ENCODE results near the gene QPRT.
"Not testable (repeated sequence)": the region's sequence is repeated elsewhere in the genome, so short reads cannot be mapped to it uniquely, and the experiment has no call there.

QPRT gene

GRCh38 chr16:29689490-29690351 is 10.7 kb downstream of the QPRT start:
- in situ Hi-C loops (cut with MboI; ENCODE audit: low sequenced_read_pairs) = loop anchor here (10.0 kb wide), 1 partner anchor 335 kb away; the partner anchor contains the start of gene C16orf92
- H3K4me1 ChIP-seq; DNase-seq (ENCODE audit: low spot score in 2 of 2); H3K27me3 ChIP-seq (ENCODE audit: low read depth); H3K36me3 ChIP-seq (replicated peaks); H3K9me3 ChIP-seq; H3K4me3 ChIP-seq: not testable (repeated sequence)

GRCh38 chr16:29692606-29693005 is 13.6 kb downstream of the QPRT start:
- DNase-seq (ENCODE audit: low spot score in 2 of 2); H3K9me3 ChIP-seq; H3K36me3 ChIP-seq (replicated peaks); H3K4me1 ChIP-seq; H3K27me3 ChIP-seq (ENCODE audit: low read depth); H3K4me3 ChIP-seq: not testable (repeated sequence)
- in situ Hi-C loops (cut with MboI; ENCODE audit: low sequenced_read_pairs) = loop anchor here (10.0 kb wide), 1 partner anchor 332 kb away; the partner anchor contains the start of gene C16orf92

GRCh38 chr16:29694384-29695195 is 15.6 kb downstream of the QPRT start:
- no peak overlapping the region for H3K4me3 ChIP-seq
- H3K27me3 ChIP-seq (ENCODE audit: low read depth) = no peaks in the 10 kb centered on the region
- in situ Hi-C loops (cut with MboI; ENCODE audit: low sequenced_read_pairs) = loop anchor here (10.0 kb wide), 1 partner anchor 330 kb away; the partner anchor contains the start of gene C16orf92
- no peaks in the 10 kb centered on the region for H3K36me3 ChIP-seq (replicated peaks)
- no peaks in the 10 kb centered on the region; the same call in 1 of the 2 replicates for H3K9me3 ChIP-seq
- DNase-seq (ENCODE audit: low spot score in 2 of 2) = no peak
- no peaks in the 10 kb centered on the region for H3K4me1 ChIP-seq

GRCh38 chr16:29695675-29696074 is 16.7 kb downstream of the QPRT start:
- H3K36me3 ChIP-seq (replicated peaks); H3K4me1 ChIP-seq; H3K9me3 ChIP-seq; H3K27me3 ChIP-seq (ENCODE audit: low read depth); DNase-seq (ENCODE audit: low spot score in 2 of 2); H3K4me3 ChIP-seq: not testable (repeated sequence)
- in situ Hi-C loops (cut with MboI; ENCODE audit: low sequenced_read_pairs) = loop anchor here (10.0 kb wide), 1 partner anchor 329 kb away; the partner anchor contains the start of gene C16orf92

- in situ Hi-C loops (cut with MboI; ENCODE audit: low sequenced_read_pairs) = loop anchor here (10.0 kb wide), 1 partner anchor 328 kb away; the partner anchor contains the start of gene C16orf92
- no peaks in the 10 kb centered on the region for H3K27me3 ChIP-seq (ENCODE audit: low read depth)
Measured at GRCh38 chr16:29696881-29697331, 17.9 kb downstream of the QPRT start.

GRCh38 chr16:29697391-29697790 is 18.4 kb downstream of the QPRT start:
- no peaks in the 10 kb centered on the region for H3K36me3 ChIP-seq (replicated peaks)
- DNase-seq (ENCODE audit: low spot score in 2 of 2) = no peak
- H3K9me3 ChIP-seq = no peaks in the 10 kb centered on the region; the same call in 1 of the 2 replicates
- H3K27me3 ChIP-seq (ENCODE audit: low read depth) = no peaks in the 10 kb centered on the region
- H3K4me1 ChIP-seq = peaks cover 3% of the 10 kb centered on the region; the same call in 1 of the 2 replicates
- H3K4me3 ChIP-seq = no peak overlapping the region
- in situ Hi-C loops (cut with MboI; ENCODE audit: low sequenced_read_pairs) = loop anchor here (10.0 kb wide), 1 partner anchor 327 kb away; the partner anchor contains the start of gene C16orf92

More at GRCh38 chr16:29696881-29697331, 17.9 kb downstream of the QPRT start:
- no peaks in the 10 kb centered on the region for H3K4me1 ChIP-seq
- no peaks in the 10 kb centered on the region; the same call in 1 of the 2 replicates for H3K9me3 ChIP-seq
- DNase-seq (ENCODE audit: low spot score in 2 of 2) = no peak
- H3K4me3 ChIP-seq = no peak overlapping the region
- no peaks in the 10 kb centered on the region for H3K36me3 ChIP-seq (replicated peaks)

- in situ Hi-C loops (cut with MboI; ENCODE audit: low sequenced_read_pairs) = loop anchor here (10.0 kb wide), 1 partner anchor 327 kb away; the partner anchor contains the start of gene C16orf92
- Histone ChIP-seq H3K36me3 (replicated peaks) (no peaks in the 10 kb centered on the region), H3K4me1 (peaks cover 3% of the 10 kb centered on the region; the same call in 1 of the 2 replicates), H3K4me3 (no peak overlapping the region), H3K9me3 (no peaks in the 10 kb centered on the region; the same call in 1 of the 2 replicates), H3K27me3 (ENCODE audit: low read depth) (no peaks in the 10 kb centered on the region)
- DNase-seq (ENCODE audit: low spot score in 2 of 2) = no peak
Measured at GRCh38 chr16:29698042-29698441, 19.1 kb downstream of the QPRT start.

- Histone ChIP-seq H3K4me3 (no peak overlapping the region), H3K27me3 (ENCODE audit: low read depth) (no peaks in the 10 kb centered on the region), H3K4me1 (peaks cover 3% of the 10 kb centered on the region; the same call in 1 of the 2 replicates), H3K9me3 (no peaks in the 10 kb centered on the region; the same call in 1 of the 2 replicates), H3K36me3 (replicated peaks) (no peaks in the 10 kb centered on the region)
- in situ Hi-C loops (cut with MboI; ENCODE audit: low sequenced_read_pairs) = loop anchor here (10.0 kb wide), 1 partner anchor 326 kb away; the partner anchor contains the start of gene C16orf92
- DNase-seq (ENCODE audit: low spot score in 2 of 2) = no peak
Measured at GRCh38 chr16:29698484-29699323, 19.7 kb downstream of the QPRT start.

- DNase-seq (ENCODE audit: low spot score in 2 of 2) = no peak
- no peaks in the 10 kb centered on the region; the same call in 1 of the 2 replicates for H3K9me3 ChIP-seq
- in situ Hi-C loops (cut with MboI; ENCODE audit: low sequenced_read_pairs) = loop anchor here (10.0 kb wide), 1 partner anchor 325 kb away; the partner anchor contains the start of gene C16orf92
- no peak overlapping the region for H3K4me3 ChIP-seq
- H3K27me3 ChIP-seq (ENCODE audit: low read depth) = no peaks in the 10 kb centered on the region
- no peaks in the 10 kb centered on the region for H3K36me3 ChIP-seq (replicated peaks)
- H3K4me1 ChIP-seq = peaks cover 3% of the 10 kb centered on the region; the same call in 1 of the 2 replicates
Measured at GRCh38 chr16:29699324-29700219, 20.6 kb downstream of the QPRT start.

GRCh38 chr16:29700253-29700987 is 21.4 kb downstream of the QPRT start:
- no peaks in the 10 kb centered on the region; the same call in 1 of the 2 replicates for H3K9me3 ChIP-seq
- H3K4me3 ChIP-seq = no peak overlapping the region
- no peaks in the 10 kb centered on the region for H3K27me3 ChIP-seq (ENCODE audit: low read depth)
- H3K4me1 ChIP-seq = peaks cover 3% of the 10 kb centered on the region; the same call in 1 of the 2 replicates
- in situ Hi-C loops (cut with MboI; ENCODE audit: low sequenced_read_pairs) = no loop called here
- no peaks in the 10 kb centered on the region for H3K36me3 ChIP-seq (replicated peaks)
- DNase-seq (ENCODE audit: low spot score in 2 of 2) = peak; percentile 83 to 84

GRCh38 chr16:29701214-29701555 is 22.2 kb downstream of the QPRT start:
- no peaks in the 10 kb centered on the region for H3K36me3 ChIP-seq (replicated peaks)
- peaks cover 3% of the 10 kb centered on the region; the same call in 1 of the 2 replicates for H3K4me1 ChIP-seq
- in situ Hi-C loops (cut with MboI; ENCODE audit: low sequenced_read_pairs) = no loop called here
- no peaks in the 10 kb centered on the region; the same call in 1 of the 2 replicates for H3K9me3 ChIP-seq
- no peak for DNase-seq (ENCODE audit: low spot score in 2 of 2)
- H3K4me3 ChIP-seq = no peak overlapping the region
- no peaks in the 10 kb centered on the region for H3K27me3 ChIP-seq (ENCODE audit: low read depth)
